Measurements from ENCODE around the gene TRAPPC2L. TPM values are rescaled to one million over a fixed set of nuclear protein-coding genes. Genes with fewer than 3 reads are reported as not detected.

Gene TRAPPC2L
- total and polyA plus RNA-seq, 3 experiments from 2014 or later: 90.0 to 106 (median 104) TPM

- Mint-ChIP-seq H3K36me3 (no peaks in the 10 kb centered on the region), H3K4me3 (no peak overlapping the region), H3K27me3 (peaks cover 3 to 20% of the 10 kb centered on the region in 2 donors), H3K9me3 (no peaks in the 10 kb centered on the region), H3K27ac (no peak overlapping the region), H3K4me1 (peaks cover 0 to 3% (median 0%) of the 10 kb centered on the region in 3 donors)
- Histone ChIP-seq H3K27me3 (ENCODE audit: insufficient read depth, low read length, poor library complexity, severe bottlenecking) (peaks cover 6% of the 10 kb centered on the region), H3K4me1 (ENCODE audit: insufficient read depth, low read length) (no peaks in the 10 kb centered on the region), H3K27ac (ENCODE audit: low read depth, low read length) (no peak overlapping the region), H3K4me3 (ENCODE audit: low read length) (no peak overlapping the region), H3K9me3 (ENCODE audit: low read length) (no peaks in the 10 kb centered on the region), H3K36me3 (ENCODE audit: insufficient read depth, low read length) (no peaks in the 10 kb centered on the region)
- ChIA-PET CTCF (no interaction called here), POLR2A (no interaction called here)
- no peak for DNase-seq
These were observed 18.1 kb downstream of the TRAPPC2L start for GRCh38 chr16:88874938-88875599.

- POLR2A ChIA-PET: no interaction called here
- H3K36me3 Mint-ChIP-seq: no peaks in the 10 kb centered on the region
- DNase-seq: no peak
- no peaks in the 10 kb centered on the region for H3K9me3 Mint-ChIP-seq
- H3K27me3 ChIP-seq (ENCODE audit: insufficient read depth, low read length, poor library complexity, severe bottlenecking): peaks cover 6% of the 10 kb centered on the region
- H3K27ac Mint-ChIP-seq: no peak overlapping the region
- CTCF ChIA-PET: no interaction called here
- no peaks in the 10 kb centered on the region for H3K9me3 ChIP-seq (ENCODE audit: low read length)
- H3K27me3 Mint-ChIP-seq: peaks cover 3 to 14% of the 10 kb centered on the region in 2 donors
- no peak overlapping the region for H3K27ac ChIP-seq (ENCODE audit: low read depth, low read length)
- no peak overlapping the region for H3K4me3 Mint-ChIP-seq
- H3K36me3 ChIP-seq (ENCODE audit: insufficient read depth, low read length): no peaks in the 10 kb centered on the region
- no peaks in the 10 kb centered on the region for H3K4me1 Mint-ChIP-seq
- no peaks in the 10 kb centered on the region for H3K4me1 ChIP-seq (ENCODE audit: insufficient read depth, low read length)
- no peak overlapping the region for H3K4me3 ChIP-seq (ENCODE audit: low read length)
These were observed 18.8 kb downstream of the TRAPPC2L start for GRCh38 chr16:88875703-88876234.

GRCh38 chr16:88876942-88877526 lies 20.1 kb downstream of the TRAPPC2L start:
- Mint-ChIP-seq H3K36me3 (no peaks in the 10 kb centered on the region), H3K27me3 (peaks cover 1 to 7% of the 10 kb centered on the region in 2 donors), H3K9me3 (no peaks in the 10 kb centered on the region), H3K4me1 (no peaks in the 10 kb centered on the region), H3K27ac (no peak overlapping the region), H3K4me3 (no peak overlapping the region)
- no peaks in the 10 kb centered on the region for H3K27me3 ChIP-seq (ENCODE audit: insufficient read depth, low read length, poor library complexity, severe bottlenecking)
- no peaks in the 10 kb centered on the region for H3K4me1 ChIP-seq (ENCODE audit: insufficient read depth, low read length)
- H3K27ac ChIP-seq (ENCODE audit: low read depth, low read length): no peak overlapping the region
- POLR2A ChIA-PET: no interaction called here
- CTCF ChIA-PET: no interaction called here
- DNase-seq: no peak
- no peaks in the 10 kb centered on the region for H3K9me3 ChIP-seq (ENCODE audit: low read length)
- no peak overlapping the region for H3K4me3 ChIP-seq (ENCODE audit: low read length)
- no peaks in the 10 kb centered on the region for H3K36me3 ChIP-seq (ENCODE audit: insufficient read depth, low read length)

- POLR2A ChIA-PET: no interaction called here
- no peaks in the 10 kb centered on the region for H3K9me3 Mint-ChIP-seq
- no peaks in the 10 kb centered on the region for H3K9me3 ChIP-seq (ENCODE audit: low read length)
- H3K4me3 ChIP-seq (ENCODE audit: low read length): no peak overlapping the region
- peaks cover 1 to 7% of the 10 kb centered on the region in 2 donors for H3K27me3 Mint-ChIP-seq
- no peaks in the 10 kb centered on the region for H3K4me1 ChIP-seq (ENCODE audit: insufficient read depth, low read length)
- CTCF ChIA-PET: no interaction called here
- H3K4me3 Mint-ChIP-seq: no peak overlapping the region
- H3K36me3 ChIP-seq (ENCODE audit: insufficient read depth, low read length): no peaks in the 10 kb centered on the region
- H3K36me3 Mint-ChIP-seq: no peaks in the 10 kb centered on the region
- DNase-seq: no peak
- no peaks in the 10 kb centered on the region for H3K27me3 ChIP-seq (ENCODE audit: insufficient read depth, low read length, poor library complexity, severe bottlenecking)
- H3K27ac ChIP-seq (ENCODE audit: low read depth, low read length): no peak overlapping the region
- peaks cover 0 to 2% (median 0%) of the 10 kb centered on the region in 3 donors for H3K4me1 Mint-ChIP-seq
- no peak overlapping the region for H3K27ac Mint-ChIP-seq
These were observed 20.8 kb downstream of the TRAPPC2L start for GRCh38 chr16:88877564-88878289.

- POLR2A ChIA-PET: no interaction called here
- DNase-seq: no peak
- Histone ChIP-seq H3K9me3 (ENCODE audit: low read length) (no peaks in the 10 kb centered on the region), H3K4me1 (ENCODE audit: insufficient read depth, low read length) (no peaks in the 10 kb centered on the region), H3K27ac (ENCODE audit: low read depth, low read length) (no peak overlapping the region), H3K27me3 (ENCODE audit: insufficient read depth, low read length, poor library complexity, severe bottlenecking) (no peaks in the 10 kb centered on the region), H3K4me3 (ENCODE audit: low read length) (no peak overlapping the region), H3K36me3 (ENCODE audit: insufficient read depth, low read length) (no peaks in the 10 kb centered on the region)
- no peak overlapping the region for H3K4me3 Mint-ChIP-seq
- CTCF ChIA-PET: no interaction called here
- no peaks in the 10 kb centered on the region for H3K36me3 Mint-ChIP-seq
- H3K27me3 Mint-ChIP-seq: peaks cover 1 to 3% of the 10 kb centered on the region in 2 donors
- H3K4me1 Mint-ChIP-seq: peaks cover 0 to 2% (median 0%) of the 10 kb centered on the region in 3 donors
- H3K9me3 Mint-ChIP-seq: no peaks in the 10 kb centered on the region
- H3K27ac Mint-ChIP-seq: no peak overlapping the region
These were observed 21.4 kb downstream of the TRAPPC2L start for GRCh38 chr16:88878356-88878755.

GRCh38 chr16:88878967-88879787 lies 22.2 kb downstream of the TRAPPC2L start:
- no peaks in the 10 kb centered on the region for H3K4me1 ChIP-seq (ENCODE audit: insufficient read depth, low read length)
- H3K27me3 ChIP-seq (ENCODE audit: insufficient read depth, low read length, poor library complexity, severe bottlenecking): no peaks in the 10 kb centered on the region
- H3K4me3 ChIP-seq (ENCODE audit: low read length): no peak overlapping the region
- CTCF ChIA-PET: no interaction called here
- H3K27ac Mint-ChIP-seq: no peak overlapping the region
- H3K4me3 Mint-ChIP-seq: no peak overlapping the region
- no peaks in the 10 kb centered on the region for H3K9me3 ChIP-seq (ENCODE audit: low read length)
- H3K36me3 Mint-ChIP-seq: no peaks in the 10 kb centered on the region
- H3K27me3 Mint-ChIP-seq: peaks cover 1 to 3% of the 10 kb centered on the region in 2 donors
- H3K4me1 Mint-ChIP-seq: peaks cover 0 to 2% (median 0%) of the 10 kb centered on the region in 3 donors
- no peaks in the 10 kb centered on the region for H3K36me3 ChIP-seq (ENCODE audit: insufficient read depth, low read length)
- no peak overlapping the region for H3K27ac ChIP-seq (ENCODE audit: low read depth, low read length)
- DNase-seq: no peak
- H3K9me3 Mint-ChIP-seq: no peaks in the 10 kb centered on the region
- POLR2A ChIA-PET: no interaction called here

- POLR2A ChIA-PET: no interaction called here
- Mint-ChIP-seq H3K4me1 (peaks cover 0 to 2% (median 0%) of the 10 kb centered on the region in 3 donors), H3K27ac (no peak overlapping the region)
These were observed 22.8 kb downstream of the TRAPPC2L start for GRCh38 chr16:88879788-88880055.

More at GRCh38 chr16:88879788-88880055, 22.8 kb downstream of the TRAPPC2L start:
- Histone ChIP-seq H3K27ac (ENCODE audit: low read depth, low read length) (no peak overlapping the region), H3K27me3 (ENCODE audit: insufficient read depth, low read length, poor library complexity, severe bottlenecking) (no peaks in the 10 kb centered on the region), H3K4me1 (ENCODE audit: insufficient read depth, low read length) (no peaks in the 10 kb centered on the region), H3K36me3 (ENCODE audit: insufficient read depth, low read length) (no peaks in the 10 kb centered on the region), H3K4me3 (ENCODE audit: low read length) (no peak overlapping the region), H3K9me3 (ENCODE audit: low read length) (no peaks in the 10 kb centered on the region)
- no peaks in the 10 kb centered on the region for H3K36me3 Mint-ChIP-seq
- peaks cover 1 to 3% of the 10 kb centered on the region in 2 donors for H3K27me3 Mint-ChIP-seq
- no peaks in the 10 kb centered on the region for H3K9me3 Mint-ChIP-seq
- no peak overlapping the region for H3K4me3 Mint-ChIP-seq
- CTCF ChIA-PET: no interaction called here
- no peak for DNase-seq

All from CD8-positive, alpha-beta memory T cell (primary cell).